DMS53 treated with DMSO at 0.1 percent for 48 hours (cell line): ENCODE results near the gene TBC1D4.
"Not testable (repeated sequence)": the region's sequence is repeated elsewhere in the genome, so short reads cannot be mapped to it uniquely, and the experiment has no call there.

Experiments
- DNase-seq: peaks from one replicate; lab custom pipeline; 2025; ENCODE audit not compliant: unreplicated experiment; lab: John Stamatoyannopoulos, UW

TBC1D4 gene

DNA sequence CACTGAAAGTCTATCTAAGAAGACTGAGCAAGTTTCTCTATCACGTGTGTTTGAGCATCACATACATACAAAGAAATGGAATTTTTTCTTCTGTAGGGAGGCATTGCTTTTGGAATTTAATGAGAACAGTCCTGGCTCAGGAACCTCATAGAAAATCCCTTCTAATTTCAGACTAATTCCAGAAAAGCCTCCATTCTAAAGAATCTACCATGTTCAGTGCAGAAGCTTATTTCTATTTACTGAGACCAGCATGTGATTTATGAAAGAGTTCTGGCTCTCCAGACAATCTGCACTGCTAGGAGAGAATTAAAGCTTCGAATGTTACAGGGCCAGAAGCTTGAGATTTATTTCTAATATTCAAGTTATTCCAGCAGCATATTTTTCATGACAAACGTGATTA lies 186.8 kb downstream of the TBC1D4 start:
- DNase-seq = no peak

DNA sequence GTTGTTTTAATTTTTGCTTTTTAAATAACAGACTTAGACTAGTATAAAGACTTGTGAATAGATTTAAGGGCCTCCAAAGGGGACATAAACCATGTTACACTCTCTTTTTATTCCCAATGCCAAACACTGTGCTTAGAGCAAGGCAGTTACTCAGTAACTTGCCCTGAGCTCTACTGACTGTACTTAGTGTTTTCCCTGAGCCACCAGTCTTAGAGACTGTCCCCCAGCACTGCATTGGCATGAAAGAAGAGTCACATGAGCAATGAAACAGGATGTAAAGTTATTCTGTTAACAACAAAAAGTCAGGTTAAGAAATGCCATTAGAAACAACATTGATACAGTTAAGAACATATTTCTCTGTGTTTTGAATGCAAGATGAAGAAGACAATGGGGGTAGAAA lies 187.9 kb downstream of the TBC1D4 start:
- no peak for DNase-seq

DNA sequence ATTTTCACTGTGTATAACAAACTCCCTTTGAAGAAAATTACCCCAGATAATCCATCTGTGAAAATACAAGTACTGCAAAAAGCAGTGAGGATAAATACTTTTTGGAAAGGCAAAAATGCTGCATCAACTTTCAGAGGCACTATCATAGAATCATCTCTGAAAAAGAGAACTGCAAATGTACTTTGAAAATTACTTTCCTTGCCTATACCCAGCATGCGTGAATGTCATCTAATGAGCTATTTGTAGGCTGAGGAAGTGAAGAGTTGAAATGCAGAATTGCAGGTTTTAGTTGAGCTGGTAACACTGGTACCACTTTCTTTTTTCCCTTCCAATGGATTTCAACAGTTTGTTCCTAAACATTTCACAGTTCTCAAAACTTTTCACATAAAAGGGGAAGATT lies 196.7 kb downstream of the TBC1D4 start:
- no peak for DNase-seq

DNA sequence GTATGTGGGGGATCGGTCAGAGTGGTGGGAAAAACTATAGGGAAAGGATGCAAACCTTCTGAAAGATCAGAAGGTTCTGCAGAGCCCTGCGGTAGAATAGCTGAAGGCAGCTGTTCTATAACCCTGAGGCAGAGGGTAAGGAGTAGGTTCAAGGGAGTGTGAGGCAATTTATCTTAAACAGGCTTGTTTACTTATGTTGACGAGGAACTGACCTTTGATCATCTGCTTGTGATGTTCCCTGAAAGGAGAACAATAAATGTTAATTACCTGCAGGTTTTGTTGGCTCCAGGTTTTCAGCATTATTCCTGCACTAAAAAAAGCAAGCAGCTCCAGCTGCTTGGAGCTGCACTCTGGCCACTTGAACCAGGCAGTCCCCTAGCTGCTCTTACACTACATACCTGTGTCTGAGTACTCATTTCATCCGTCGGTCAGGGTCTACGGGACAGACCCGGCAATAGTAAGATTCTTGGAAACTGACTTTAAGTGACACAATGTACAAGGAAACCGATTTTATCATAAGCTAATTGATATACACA lies 202.1 kb downstream of the TBC1D4 start:
- DNase-seq = no peak

DNA sequence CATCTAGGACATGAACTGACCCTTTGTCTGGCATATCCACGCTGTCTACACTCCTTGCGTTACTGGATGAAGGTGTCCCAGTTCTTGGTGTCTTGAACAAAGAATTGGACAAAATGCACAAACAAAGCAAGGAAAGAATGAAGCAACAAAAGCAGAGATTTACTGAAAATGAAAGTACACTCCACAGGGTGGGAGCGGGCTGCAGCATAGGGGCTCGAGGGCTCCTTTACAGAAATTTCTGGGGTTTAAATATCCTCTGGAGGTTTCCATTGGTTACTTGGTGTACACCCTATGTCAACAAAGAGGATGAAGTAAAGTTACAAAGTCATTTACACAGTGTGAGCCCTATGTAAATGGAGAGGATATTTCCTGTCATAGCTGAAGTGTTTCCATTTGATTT lies 208.3 kb downstream of the TBC1D4 start:
- DNase-seq = not testable (repeated sequence)

DNA sequence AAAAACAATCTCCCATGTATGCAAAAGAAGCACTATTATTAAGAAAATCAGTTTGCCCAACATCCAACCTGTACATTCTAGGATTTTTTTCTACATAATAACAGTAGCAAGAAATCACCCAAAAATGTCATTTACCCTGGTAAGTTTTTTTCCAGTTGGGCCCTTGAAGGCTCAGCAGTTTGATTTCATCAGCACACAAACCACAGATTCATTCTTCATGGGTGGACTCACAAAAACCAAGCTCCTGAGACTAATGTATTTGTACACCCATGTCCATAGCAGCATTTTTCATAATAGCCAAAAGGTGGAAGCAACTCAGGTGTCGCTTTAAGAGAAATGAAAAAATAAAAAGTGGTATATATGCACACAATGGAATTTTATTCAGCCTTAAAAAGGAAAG lies 210.1 kb downstream of the TBC1D4 start:
- no peak for DNase-seq

DNA sequence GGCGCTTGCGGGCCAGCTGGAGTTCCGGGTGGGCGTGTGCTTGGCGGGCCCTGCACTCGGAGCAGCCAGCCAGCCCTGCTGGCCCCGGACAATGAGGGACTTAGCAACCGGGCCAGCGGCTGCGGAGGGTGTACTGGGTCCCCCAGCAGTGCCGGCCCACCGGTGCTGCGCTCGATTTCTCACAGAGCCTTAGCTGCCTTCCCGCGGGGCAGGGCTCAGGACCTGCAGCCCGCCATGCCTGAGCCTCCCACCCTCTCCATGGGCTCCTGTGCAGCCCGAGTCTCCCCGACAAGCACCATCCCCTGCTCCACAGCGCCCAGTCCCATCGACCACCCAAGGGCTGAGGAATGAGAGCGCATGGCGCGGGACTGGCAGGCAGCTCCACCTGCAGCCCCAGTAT lies 213.5 kb downstream of the TBC1D4 start:
- not testable (repeated sequence) for DNase-seq

DNA sequence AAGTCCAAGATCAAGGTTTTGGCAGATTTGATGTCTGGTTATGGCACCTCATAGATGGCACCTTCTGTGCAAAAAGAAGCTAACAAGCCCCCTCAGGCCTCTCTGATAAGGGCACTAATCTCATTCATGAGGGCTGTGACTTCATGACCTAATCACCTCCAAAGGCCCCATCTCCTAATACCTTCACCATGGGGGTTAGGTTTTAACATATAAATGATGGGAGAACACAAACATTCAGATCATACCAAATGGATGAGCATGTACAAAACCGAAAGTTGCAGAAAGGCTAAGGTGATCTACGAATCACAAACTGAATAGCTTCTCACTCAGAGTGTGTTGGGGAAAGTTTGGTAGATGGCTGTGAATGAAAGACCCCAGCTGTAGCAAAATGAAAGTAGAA lies 217.4 kb downstream of the TBC1D4 start:
- no peak for DNase-seq

DNA sequence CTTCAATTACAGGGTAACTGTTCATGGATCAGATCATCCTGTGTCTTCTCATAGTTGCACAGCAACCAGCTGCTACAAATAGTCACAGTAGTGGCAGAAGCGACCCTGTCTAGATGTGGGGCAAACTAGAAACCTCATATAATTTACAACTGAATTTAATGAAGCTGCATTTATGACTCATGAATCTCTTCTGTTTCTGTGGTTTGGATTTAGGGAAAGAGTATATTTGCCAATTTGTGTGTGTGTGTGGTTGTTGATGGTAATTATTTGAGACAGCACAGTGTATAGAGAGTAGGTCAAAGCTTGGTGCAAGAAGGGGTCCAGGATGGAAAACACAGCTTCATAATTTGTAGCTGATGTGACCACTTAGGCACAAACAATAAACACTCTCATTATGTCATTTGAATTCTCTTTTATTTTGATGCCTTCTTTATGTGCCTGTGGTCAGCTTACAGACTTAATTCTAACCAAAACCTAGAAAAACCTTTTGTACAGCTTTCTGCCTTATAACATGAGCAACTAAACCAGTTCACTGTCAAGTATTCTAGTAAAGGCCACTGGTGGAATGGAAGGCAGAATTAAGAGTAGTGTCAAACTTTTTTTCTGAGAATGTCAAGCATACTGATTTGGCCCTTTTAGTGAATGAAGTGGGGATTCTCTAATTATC lies 218.1 kb downstream of the TBC1D4 start:
- DNase-seq = no peak

DNA sequence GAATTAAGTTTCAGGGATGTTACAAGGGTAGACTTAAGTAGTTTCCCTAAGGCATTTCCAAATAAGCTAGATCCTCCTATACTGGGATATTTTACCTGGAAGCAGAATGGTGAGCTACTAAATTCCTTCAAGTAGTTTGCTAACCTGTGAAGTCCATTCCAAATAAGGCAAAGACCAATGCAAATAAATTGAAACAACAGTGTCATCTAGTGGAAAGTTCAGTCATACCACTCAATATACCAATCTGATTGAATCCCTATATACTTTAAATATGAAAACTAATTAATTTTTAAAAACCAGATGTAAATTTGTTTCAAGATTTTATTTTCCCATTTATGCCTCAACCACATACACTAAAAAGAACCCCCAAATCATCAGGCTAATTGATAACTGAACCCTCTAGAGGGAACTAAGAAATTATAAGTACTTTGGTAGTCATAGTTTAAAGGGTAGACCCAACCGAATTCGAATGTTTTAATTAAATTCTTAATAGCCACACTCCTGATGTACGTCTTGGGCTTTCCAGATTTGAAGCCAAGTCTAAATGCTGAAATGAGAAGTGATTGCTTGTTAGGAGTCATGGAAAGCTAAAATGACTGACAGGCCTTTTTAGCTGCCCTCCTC lies 223.7 kb downstream of the TBC1D4 start:
- no peak for DNase-seq

DNA sequence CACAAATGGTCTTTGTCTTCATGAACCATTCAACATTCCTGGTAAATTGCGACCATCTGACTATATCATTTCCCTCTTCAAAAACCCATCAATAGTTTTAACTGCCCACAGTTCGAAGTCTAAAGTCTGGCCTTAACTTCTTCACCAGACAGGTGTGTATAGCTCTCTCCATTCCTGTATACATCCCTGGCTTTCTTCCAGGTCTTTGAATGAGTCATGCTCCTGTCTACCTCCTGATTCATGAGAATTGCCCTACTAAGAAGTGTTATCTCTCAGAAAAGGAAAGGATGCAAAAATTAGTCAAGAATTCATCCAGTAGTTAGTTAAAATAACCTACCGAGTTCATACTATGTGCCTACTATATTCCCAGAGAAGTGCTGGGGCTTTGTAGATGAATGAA lies 225.0 kb downstream of the TBC1D4 start:
- DNase-seq = peak; percentile 7

DNA sequence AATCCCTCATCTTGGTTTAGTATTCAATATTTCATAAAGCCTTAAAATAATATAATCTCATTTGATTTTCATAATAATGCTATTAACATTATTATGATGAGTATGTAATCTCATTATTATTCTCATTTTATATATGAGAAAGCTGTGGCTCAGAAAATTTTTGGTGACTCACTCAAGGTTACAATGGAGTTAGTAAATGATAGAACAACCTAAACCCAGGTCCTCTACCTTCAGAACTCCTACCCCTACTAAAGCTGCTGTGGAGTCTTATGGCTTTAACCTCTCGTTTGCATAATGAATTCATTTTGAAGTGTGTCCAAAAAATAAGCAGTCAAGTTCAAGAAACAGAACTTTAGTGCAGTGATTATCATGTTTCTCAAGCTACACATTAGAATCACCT lies 226.3 kb downstream of the TBC1D4 start:
- no peak for DNase-seq

DNA sequence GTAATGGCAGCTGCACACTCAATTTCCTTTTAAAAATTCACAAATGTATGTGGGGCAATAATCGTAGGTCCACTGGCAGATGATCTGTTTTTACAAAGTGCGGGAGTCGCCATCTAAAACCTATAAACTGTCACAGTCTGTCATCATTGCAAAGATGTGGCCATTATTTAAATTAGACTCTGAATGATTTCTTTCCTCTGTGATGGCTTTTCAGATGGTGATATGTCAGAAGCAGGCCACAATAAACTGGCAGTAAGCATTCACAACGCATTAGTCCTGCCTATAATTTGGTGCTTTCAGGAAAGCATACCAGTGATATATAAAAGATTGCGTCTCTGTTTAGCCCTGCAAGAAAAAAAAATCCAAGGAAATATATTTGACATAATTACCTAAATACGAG lies 226.8 kb downstream of the TBC1D4 start:
- DNase-seq = no peak

DNA sequence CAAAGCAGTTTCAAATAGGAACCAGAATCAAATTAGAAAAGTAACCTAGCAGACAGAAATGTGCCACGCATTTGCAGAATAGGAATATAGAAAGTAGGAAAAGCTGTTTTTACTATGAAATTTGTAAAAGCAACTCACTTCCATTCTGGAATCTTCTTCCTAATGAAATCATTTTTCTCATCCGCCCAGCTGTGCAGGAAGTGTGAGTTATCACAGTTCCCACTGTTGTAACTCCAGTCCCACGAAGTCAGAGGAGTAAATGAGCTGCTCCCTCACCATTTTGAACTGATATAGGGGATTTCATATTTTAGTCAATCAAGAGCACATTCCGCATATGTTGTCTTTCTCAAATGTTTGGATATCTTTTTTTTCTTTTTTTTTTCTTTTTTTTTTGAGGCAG lies 230.8 kb downstream of the TBC1D4 start:
- no peak for DNase-seq

DNA sequence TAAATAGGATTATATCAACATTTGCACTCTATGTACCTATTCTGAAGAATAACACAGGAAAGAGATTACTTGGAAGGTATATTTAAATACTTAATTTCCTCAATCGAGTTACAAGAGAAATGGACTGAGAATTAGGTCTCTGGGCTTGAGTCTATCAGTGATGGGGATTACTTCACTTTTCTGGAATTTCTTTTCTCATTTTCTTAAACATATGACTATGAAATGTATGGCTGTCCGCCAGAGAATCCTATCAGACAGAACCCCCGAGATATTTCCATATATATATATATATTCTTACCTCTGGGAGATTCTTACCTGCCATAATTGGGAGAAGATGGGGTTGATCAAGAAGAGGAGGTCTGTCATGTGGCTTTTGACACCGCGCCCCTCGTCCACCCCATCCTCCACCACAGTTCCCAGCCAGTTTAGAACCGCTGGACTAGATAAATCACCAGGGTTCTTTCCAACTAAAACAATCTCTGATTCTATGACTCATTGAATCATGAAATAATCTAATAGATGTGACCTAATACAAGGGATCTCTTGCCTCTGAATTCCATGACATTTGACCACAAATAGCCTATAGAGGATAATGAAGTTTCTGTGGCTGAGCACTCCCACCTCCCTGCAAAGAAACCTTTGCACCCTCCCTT lies 231.3 kb downstream of the TBC1D4 start:
- no peak for DNase-seq

DNA sequence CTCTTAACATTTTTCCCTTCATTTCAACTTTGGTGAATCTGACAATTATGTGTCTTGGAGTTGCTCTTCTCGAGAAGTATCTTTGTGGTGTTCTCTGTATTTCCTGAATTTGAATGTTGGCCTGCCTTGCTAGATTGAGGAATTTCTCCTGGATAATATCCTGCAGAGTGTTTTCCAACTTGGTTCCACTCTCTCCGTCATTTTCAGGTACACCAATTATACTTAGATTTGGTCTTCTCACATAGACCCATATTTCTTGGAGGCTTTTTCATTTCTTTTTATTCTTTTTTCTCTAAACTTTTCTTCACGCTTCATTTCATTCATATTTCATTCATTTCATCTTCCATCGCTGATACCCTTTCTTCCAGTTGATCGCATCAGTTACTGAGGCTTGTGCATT lies 236.4 kb downstream of the TBC1D4 start:
- not testable (repeated sequence) for DNase-seq

DNA sequence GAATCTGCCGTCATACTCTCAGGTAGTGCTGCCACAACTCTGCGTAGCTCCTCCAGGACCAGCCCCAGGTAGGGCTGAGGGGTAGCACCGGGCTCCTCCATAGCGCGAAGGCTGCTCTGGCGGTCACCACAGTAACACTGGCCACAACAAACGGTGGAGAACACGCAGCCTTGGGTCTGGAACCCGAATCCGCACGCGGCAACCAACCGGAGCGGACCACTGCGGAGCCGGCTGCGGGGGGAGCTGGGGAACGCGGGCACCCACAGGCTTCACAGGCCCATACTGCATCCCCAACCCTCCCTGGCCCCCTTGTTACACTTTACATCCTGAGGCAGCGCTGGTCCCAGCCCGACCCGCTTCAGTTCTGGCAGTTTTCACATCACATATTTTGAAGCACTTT lies 241.7 kb downstream of the TBC1D4 start:
- DNase-seq = not testable (repeated sequence)

DNA sequence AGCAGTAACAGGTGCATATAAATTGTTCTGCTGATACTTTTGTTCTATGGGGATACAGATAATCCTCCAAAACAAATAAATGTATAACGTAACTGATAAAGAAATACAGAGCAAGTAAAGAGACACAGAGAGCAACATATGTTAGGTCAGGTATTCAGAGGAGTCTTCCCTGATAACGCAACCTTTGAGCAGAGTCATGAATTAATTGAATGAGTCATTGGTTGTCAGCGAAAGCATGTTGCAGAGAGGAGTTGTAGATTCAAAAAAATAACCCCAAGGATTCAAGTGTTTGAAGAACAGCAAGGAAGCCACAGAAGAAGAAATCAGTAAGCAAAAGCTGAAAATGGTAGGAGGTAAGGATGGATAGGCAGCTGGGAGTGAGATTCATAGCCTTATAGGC lies 245.2 kb downstream of the TBC1D4 start:
- DNase-seq = no peak
